ENCODE measurements around the gene NCOA1. TPM values are rescaled to one million over a fixed set of nuclear protein-coding genes. Genes with fewer than 3 reads are reported as not detected.
"Not testable (repeated sequence)": the region's sequence is repeated elsewhere in the genome, so short reads cannot be mapped to it uniquely, and the experiment has no call there.

Gene NCOA1
- total RNA-seq, 1 donor from 2014 or later = 12.0 TPM

DNA sequence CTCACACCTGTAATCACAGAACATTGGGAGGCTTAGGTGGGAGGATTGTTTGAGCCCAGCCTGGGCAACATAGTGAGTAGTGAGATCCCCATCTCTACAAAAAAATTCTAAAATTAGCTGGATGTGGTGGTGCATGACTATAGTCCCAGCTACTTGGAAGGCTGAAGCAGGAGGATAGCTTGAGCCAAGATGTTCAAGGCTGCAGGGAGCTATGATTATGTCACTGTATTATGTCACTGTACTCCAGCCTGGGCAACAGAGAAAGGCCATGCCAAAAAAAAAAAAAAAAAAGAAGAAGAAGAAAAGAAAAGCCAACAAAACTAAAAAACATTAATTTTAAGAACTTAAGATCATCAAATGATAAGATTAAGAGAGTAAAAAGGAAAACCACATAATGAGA lies 17.4 kb upstream of the NCOA1 start:
- no peak for DNase-seq (ENCODE audit: extremely low read depth, low read depth, low spot score)

DNA sequence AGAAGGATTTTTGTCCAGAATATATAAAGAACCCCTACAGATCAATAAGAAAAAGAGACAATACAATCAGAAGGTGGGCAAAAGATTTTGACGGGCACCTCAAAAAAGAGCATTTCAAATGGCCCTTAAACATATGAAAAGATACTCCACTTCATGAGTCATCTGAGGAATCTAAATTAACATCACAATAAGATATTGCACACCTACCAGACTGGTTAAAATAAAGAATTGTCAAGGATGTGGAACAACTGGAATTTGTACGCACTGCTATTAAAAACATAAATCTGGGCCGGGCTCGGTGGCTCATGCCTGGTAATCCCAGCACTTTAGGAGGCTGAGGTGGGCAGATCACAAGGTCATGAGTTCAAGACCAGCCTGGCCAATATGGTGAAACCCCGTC lies 17.0 kb upstream of the NCOA1 start:
- no peak for DNase-seq (ENCODE audit: extremely low read depth, low read depth, low spot score)

DNA sequence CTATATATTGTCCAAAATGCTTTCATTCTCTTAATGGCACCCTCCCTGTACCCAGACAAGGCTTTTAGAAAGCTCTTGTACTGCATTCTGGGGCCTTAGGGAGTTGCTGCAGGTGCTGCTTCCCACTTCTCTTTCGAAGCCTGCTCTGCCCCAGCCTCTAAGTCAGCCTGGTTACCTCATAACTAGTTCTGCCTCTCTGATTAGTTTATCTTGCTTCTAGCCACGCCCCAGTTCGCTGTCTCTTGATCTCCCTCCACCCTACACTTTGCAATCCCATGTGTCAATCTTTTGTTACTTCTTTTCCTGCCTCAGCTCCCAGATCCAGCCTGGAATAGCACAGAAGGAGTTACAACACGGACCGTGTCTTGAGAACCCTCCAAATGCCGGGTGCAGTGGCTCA lies 13.8 kb upstream of the NCOA1 start:
- DNase-seq (ENCODE audit: extremely low read depth, low read depth, low spot score) = no peak

DNA sequence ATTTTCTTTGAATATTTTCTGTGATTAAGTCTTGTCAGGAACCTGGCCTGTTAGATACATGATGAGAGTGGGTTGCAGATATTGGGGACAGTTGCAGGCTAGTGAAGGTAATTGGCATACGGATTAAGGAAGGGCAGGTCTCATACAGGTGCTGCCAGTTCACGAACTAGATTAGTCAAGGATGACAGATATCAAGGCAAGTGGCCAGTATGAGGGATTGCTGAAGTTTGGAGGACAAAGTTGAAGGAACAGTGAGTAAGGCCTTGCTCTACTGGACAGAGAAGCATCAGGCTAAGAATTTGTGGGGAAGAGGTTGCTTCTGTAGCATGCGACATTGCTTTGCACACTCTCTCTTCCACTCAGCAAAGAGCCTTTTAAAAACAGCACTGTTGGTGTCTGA lies 12.8 kb upstream of the NCOA1 start:
- no peak for DNase-seq (ENCODE audit: extremely low read depth, low read depth, low spot score)

DNA sequence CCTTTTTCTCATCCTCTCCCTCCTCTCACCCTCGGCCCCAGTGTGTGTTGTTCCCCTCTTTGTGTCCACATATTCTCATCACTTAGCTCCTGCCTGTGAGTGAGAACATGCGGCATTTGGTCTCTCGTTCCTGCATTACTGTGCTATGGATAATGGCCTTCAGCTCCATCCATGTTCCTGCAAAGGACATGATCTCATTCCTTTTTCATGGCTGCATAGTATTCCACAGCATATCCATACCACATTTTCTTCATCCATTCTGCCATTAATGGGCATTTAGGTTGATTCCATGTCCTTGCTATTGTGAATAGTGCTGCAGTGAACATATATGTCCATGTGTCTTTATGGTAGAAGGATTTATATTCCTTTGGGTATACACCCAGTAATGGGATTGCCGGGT lies 10.8 kb upstream of the NCOA1 start:
- DNase-seq (ENCODE audit: extremely low read depth, low read depth, low spot score) = no peak

DNA sequence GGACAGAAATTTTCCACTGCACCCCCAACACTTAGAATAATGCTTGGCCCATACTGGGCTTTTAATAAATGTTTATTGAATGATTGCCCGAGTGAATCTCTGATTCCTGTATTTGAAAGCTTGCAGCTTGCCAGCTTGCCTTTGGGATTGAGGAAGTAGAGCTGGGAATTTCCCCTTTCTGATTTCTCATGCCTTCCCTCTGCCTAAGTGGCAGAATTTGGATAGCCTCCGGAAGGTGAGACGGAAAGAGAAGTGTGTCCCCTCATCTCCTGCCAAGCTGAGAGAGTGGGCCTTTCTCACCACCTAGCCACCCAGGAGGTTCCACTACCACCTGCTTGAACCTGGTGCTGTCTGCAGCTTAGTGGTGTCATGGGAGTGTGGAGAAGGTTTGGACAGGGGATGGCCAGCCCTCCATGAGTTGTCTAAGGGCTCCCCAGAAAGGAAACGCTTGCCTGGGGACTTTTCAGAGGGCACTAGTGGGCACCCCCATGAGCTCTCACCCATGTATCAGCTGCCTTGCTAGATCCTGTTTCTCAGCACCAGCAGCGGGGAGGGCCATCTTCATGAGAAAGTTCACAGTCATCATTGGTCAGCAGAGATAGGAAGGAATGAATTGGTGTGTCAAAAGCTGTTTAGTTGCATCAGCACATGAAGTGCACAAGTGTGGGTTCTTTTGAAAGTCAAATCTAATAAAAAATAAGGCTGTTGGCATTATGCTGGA lies 8.6 kb upstream of the NCOA1 start:
- DNase-seq (ENCODE audit: extremely low read depth, low read depth, low spot score) = no peak

DNA sequence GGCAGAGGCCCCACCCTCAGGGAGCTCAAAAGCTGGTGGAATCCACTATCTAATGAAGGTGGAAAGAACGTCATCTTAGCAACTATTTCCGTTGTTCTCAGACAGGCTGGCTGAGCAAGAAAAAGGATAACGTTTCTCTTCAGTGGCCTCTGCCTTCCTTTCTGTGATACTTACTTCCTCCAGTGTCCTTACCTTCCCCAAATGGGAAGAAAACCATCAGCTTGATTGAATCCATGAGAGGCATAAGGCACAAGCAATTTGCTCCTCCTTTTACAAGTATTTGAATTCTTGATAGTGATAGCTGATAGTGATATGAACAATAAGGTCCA lies 8.1 kb upstream of the NCOA1 start:
- DNase-seq (ENCODE audit: extremely low read depth, low read depth, low spot score) = no peak

DNA sequence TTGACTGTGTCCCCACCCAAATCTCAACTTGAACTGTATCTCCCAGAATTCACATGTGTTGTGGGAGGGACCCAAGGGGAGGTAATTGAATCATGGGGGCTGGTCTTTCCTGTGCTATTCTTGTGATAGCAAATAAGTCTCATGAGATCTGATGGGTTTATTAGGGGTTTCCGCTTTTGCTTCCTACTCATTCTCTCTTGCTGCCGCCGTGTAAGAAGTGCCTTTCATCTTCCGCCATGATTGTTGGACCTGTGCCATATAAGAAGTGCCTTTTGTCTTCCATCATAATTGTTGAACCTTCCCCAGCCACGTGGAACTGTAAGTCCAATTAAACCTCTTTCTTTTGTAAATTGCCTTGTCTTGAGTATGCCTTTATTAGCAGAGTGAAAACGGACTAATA lies 6.4 kb upstream of the NCOA1 start:
- not testable (repeated sequence) for DNase-seq (ENCODE audit: extremely low read depth, low read depth, low spot score)

DNA sequence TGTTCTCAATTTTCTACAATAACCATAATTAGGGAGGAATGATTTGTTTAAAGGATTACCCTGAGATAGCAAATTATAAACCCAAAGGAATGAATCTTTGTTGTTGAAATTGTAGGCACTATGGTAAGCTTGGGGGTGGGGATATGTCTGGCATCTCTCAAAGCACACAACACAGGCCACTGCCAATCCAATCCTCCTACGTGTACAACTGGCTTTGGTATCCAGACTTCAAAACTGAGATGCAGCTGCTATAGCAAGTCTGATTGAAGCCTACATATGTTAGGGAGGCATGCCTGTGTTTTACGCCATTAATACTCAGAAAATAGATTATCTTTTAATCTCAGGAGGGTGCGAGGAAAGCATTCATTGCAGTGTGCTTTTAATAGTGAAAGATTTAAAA lies 5.9 kb upstream of the NCOA1 start:
- no peak for DNase-seq (ENCODE audit: extremely low read depth, low read depth, low spot score)

DNA sequence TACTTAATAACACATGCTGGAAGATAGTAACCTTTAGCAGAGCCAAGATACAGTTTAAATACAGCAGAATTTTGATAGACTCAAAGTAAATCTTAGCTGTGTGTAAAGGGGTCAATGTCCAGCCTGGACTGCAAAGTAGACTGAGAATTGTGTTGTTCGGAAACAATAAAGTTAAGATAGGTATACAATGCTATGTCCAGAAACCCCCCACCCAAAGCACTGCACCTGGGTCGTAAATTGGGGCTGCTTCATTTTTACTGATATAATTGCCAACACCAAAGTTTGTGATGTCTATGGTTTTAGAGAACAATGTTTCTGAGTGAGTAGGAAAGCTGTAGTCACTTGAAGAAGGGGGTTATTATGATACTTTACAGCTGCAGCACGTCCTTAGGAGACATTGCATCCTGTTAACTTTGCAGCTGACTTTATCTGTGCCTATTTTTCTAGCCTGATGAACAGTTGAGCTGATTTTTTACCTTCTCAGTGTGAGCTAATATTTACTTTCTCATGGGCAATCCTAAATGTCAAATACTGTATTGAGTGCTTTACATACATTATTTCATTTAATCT lies 4.3 kb upstream of the NCOA1 start:
- no peak for DNase-seq (ENCODE audit: extremely low read depth, low read depth, low spot score)

DNA sequence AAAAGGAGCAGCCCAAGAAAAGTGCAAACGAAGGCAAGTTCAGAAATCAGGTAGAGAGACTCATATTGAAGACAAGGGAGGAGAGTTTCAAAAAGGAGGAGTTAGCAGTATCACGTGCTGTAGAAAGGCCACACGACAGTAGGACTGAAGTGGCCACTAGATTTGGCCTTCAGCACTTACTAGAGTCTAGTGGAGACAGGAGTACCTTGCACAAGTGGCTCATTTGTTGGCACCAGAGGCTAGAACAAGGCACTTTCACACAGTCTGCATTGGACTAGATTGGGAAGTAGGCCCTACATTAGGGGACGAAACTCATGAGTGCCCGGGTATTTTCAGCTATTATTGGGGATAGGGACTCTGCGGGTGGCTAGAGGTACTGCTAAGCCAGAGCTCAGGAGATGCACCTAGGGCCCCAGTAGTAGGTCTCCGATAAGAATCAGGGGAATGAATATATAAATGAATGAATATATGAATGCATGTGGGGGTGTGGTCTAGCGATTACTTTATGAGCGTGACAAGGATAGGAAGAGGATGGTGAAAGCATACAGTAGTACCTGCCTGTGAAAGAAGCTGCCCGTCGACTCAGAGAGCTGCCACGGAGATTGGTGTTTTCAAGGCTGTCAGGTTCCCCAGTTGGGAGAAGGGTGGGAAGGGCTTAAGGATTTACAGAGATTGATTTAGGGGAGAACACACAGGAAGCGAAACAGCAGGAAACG lies 1.4 kb upstream of the NCOA1 start:
- no peak for DNase-seq (ENCODE audit: extremely low read depth, low read depth, low spot score)

DNA sequence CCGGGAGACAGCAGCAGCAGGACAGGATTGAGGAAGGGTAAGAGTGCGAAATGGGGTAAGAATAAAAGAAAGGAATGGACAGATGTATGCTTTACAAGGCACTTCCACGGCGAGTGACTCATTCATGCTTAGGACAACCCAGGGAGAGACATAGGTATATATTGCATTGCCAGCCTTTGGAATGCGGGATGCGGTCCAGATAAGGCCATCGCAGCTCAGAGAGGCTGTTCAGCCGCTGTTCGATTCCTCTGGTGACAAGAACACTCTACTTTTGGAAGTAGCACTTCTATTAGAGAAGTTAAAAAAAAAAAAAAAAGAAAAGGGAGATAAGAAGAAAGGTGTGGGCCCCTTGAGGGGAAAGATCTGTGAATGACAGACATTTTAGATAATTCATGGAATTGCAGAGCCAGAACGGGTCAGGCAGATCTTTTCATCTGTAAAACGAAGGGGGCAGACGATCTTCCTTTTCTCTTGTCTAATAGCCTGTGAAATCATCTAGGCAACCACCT lies 819 bp upstream of the NCOA1 start:
- no peak for DNase-seq (ENCODE audit: extremely low read depth, low read depth, low spot score)

DNA sequence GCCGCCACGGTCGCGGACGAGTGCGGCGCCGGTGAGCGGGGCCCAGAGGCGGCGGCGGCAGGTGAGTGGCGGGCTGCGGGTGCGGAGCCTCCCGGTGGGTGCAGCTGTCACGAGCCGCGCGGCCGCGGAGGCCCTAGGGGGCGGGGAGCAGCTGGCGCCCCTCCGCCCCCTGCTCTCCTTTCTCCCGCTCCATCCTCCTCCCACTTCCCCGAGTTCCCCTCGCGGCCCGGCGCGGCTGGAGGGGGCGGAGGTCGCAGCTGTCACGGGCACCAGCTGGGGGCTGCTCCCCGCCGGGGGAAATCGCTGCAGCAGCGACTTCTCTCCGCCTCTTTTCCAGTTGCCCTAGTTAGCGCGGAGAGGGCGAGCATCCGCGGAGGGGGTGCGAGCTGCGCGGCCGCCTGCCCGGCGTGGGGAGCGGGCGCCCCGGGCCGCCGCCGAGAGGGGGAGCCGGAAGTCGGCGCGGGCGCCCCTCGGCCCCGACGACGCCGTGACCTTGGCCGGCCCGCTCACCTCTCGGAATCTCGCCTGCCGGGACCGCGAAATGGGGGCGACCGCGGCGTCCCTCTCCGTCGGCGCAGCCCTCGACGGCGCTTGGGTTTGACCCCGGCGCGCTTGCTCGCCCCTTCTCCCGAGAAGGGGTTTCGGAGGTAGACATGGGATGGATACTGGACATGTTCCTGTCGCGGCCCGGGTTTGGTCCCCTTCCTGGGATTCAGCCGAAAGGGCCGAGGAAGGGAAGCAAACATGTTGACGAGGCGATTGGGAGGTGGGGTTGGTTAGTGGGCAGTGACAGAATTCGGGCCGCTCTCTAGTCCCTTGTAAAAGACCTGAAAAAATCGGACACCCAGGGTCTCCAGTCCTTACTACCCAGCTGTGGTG lies 727 bp downstream of the NCOA1 start:
- DNase-seq (ENCODE audit: extremely low read depth, low read depth, low spot score) = no peak

DNA sequence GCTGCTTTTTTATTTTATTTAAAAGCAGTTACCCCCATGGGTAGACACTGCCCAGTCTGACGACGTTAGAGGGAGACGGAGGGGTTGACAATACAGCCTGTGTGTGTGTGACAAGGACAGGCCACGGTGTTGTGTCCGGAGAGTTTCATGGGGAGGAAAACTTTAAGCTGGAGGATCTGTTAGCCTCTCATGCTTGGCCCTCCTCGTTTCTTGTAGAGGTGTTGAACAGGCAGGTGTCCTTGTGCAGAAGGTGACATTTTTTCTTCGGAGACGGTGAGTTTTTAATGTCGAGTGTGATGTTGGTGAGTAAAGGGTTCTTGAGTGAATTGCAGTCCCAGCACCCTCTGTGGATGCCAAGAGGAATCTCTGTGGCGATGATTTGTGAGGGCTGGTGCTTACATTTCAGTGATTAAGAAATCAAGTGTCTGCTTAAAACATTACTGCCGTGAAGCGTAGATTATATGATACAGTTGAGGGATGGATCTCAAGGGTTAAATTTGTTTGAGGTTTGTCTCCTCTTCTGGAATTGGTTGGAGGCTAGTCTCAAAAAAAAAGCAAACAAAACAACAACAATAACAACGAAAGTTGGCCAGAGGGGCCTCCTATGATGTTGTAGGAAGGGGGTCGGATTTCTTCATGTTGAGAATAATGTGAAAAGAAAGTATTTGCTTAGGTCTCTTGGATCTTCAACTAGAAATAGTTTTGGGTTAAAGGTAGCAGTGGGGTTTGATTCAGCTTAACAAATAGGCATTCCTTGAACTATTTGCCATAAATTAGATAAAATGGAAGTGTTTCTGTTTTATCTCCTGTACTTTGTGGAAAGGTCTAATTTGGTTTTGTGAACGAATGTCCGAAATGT lies 1.6 kb downstream of the NCOA1 start:
- DNase-seq (ENCODE audit: extremely low read depth, low read depth, low spot score) = no peak

DNA sequence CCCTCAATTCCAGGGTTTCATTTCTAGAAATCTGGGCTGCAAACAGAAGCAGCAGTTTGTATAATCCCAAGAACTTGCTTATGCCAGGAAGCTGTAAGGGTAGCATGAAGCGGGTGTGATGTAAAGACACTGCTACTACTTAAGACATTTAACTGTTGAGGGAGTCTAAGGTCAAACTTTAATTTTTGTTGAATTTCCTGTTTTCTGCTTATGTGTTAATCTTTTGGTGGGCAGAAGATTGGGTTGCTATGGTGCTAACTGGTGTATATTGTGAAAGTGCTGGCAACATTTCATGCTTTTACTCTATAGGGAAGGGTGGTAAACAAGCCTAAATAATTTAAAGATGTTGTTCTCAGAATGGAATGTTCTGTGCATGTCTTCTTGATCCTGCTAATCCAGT lies 2.7 kb downstream of the NCOA1 start:
- DNase-seq (ENCODE audit: extremely low read depth, low read depth, low spot score) = no peak

DNA sequence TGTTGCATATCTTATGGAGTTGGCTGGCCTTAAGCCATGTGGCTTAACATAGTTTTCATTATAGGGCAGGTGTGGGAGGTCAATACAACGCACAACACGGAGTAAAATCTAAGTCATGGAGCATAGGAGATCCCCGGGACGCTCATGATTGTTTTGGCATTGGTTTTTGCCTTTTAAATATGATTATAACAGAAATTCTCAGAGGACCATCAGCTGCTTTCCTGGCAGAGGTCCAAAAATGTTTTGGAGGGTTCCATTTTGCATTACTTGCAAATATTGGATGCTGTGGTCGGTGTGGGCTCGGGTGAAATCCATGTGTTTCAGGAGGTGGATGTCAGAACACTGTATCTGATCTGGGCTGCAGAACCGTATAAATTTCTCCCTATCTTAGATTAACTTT lies 3.4 kb downstream of the NCOA1 start:
- DNase-seq (ENCODE audit: extremely low read depth, low read depth, low spot score) = no peak

DNA sequence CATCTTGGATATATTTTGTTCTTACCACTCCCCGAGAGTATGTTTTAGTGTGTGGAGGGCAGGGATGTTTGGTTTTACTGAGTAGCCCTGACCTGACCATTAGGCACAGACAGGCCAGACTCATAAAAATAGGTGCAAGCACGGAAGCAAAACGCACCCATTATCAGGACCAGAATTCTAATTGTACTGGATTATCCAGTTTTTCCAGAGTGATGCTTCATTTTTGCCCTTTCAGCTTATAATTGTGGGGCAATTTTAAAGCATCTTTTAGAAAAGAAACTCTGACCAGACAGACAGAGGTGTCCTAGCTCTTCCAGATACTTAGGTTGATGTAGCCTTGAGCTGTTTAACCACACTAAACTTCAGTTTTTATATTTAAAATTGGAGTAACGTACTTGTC lies 4.4 kb downstream of the NCOA1 start:
- no peak for DNase-seq (ENCODE audit: extremely low read depth, low read depth, low spot score)

DNA sequence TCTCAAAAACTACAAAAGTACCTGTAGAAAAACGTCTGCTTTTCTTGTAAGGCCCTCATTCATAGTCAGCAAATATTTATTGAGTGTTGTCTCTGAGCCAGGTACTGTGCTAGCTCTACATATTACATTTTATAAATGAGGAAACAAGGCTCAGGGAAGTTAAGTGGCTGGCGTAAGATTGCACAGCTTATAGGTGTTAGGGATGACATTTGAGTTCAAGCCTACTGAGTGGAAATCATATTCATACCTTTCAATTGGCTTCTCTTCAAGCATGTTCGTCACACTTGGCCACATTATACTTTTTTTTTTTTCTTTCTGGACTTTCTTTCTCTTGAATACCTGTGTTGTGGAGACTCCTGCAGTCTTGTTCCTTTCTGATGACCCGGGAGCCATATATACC lies 5.9 kb downstream of the NCOA1 start:
- DNase-seq (ENCODE audit: extremely low read depth, low read depth, low spot score) = no peak

DNA sequence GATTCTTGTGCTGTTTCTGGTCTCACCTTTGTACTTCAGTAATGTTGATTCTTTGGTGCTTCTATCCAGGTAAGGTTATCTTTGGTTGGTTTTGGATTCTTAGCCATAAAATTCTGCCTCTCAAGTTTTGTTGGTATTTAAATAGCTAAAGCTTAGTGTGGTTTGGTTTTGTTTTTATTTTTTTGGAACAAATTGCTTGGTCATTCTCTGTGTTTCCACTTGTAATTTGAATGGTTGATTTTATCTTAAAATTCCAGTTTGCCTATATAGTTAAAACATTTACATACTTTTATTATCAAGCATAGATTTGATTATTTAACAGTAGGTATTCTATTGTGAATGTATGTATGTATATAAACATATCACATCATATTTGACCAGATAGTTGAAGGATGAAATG lies 6.6 kb downstream of the NCOA1 start:
- DNase-seq (ENCODE audit: extremely low read depth, low read depth, low spot score) = no peak

DNA sequence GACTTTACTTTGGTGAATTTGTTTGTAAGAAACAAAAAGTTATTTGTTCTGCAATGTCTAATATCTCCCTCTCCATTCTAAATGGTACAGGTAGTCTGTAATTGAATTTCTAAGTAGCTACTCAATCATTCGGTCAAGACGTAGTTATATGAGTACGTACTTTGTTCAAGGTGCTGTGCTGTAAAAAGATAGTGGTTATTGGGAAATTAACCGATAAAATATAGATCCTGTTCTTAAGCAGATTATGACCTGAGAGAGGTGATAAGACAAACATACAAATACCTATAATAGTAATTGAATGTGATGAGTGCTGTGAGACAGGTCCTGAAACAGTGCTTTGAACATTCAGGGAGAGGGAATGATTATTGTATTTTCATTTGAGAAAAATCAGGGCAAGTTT lies 7.1 kb downstream of the NCOA1 start:
- DNase-seq (ENCODE audit: extremely low read depth, low read depth, low spot score) = no peak

Measured in glomerular endothelial cell (primary cell).